ENCODE data around the gene QKI. TPM values are rescaled to one million over a fixed set of nuclear protein-coding genes. Genes with fewer than 3 reads are reported as not detected.

Gene QKI
- total RNA-seq, 1 experiment from 2014 or later = 176 TPM

DNA sequence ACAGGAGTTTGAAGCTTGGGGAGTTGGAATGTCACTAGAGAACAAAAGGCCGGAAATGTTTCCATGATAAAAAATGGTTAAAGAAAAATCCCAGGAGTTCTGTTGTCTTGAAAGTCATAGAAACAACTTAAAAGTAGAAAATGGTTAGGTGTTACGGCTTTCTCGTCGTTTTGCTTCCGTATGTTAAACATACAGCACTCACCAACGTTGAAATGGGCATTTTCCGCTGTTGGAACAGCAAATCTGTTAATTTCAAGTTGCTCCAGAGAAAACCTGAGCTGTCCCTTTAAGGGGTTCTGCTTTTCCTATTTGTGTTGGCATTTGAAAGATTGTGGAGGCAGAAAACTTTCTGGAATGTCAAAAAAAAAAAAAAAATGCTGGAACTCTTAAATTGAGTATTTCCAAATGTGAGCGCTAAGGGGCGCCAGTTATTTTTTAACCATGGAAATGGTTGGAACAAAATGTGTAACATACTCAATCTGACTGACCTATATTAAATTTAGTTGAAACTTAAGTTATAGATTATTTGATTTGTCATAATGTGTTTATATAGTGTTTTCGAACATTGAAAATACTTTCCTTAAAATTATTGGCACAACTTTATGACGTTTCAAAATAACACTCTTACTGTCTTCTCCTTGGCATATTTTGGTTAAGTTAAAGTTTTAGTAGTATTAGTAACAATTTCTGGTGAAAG lies 2.2 kb downstream of the QKI start:
- WGBS (ENCODE audit: extremely low coverage, insufficient read length, low lambda C conversion rate) = no CpG with 5 or more reads among the region's 11 CpGs
- Histone ChIP-seq H3K27ac (ENCODE audit: insufficient read length, low read depth, low read length) (peak overlapping the region; percentile 79), H3K23ac (ENCODE audit: insufficient read length, low read depth, low read length) (no peak overlapping the region), H3T11ph (ENCODE audit: low read length) (no peak overlapping the region), H2AFZ (ENCODE audit: low read length) (no peak overlapping the region), H2BK15ac (ENCODE audit: low read depth, low read length) (no peak overlapping the region), H3K9ac (ENCODE audit: extremely low read depth, insufficient read length, low read length) (peak overlapping the region; percentile 84), H3K18ac (ENCODE audit: insufficient read length, low read depth, low read length) (no peak overlapping the region), H3K4ac (ENCODE audit: low read depth, low read length) (no peak overlapping the region), H2BK20ac (ENCODE audit: low read depth, low read length, poor library complexity, severe bottlenecking) (no peak overlapping the region), H4K8ac (replicated peaks; ENCODE audit: insufficient read length, low read depth, low read length) (no peak overlapping the region), H2BK120ac (ENCODE audit: low read depth, low read length, poor library complexity, severe bottlenecking) (no peak overlapping the region), H4K91ac (ENCODE audit: insufficient read length, low read depth, low read length) (no peak overlapping the region), H3K4me1 (ENCODE audit: insufficient read depth, low read length) (peaks cover 2% of the 10 kb centered on the region; the same call in 1 of the 2 replicates), H3K23me2 (ENCODE audit: insufficient read length, low read depth, low read length, poor library complexity, severe bottlenecking) (peaks cover 9% of the 10 kb centered on the region), H3K56ac (ENCODE audit: insufficient read length, low read depth, low read length) (no peak overlapping the region), H3K14ac (ENCODE audit: insufficient read depth, low read length) (no peak overlapping the region), H3K4me2 (ENCODE audit: insufficient read depth, insufficient read length, low read length) (peak overlapping the region; percentile 95), H3K27me3 (ENCODE audit: insufficient read depth, low read length) (no peaks in the 10 kb centered on the region), H2AK5ac (ENCODE audit: insufficient read length, low read length) (no peak overlapping the region), H2BK5ac (ENCODE audit: insufficient read length, low read length) (no peak overlapping the region), H4K5ac (ENCODE audit: insufficient read length, low read depth, low read length) (no peak overlapping the region), H3K9me3 (ENCODE audit: control insufficient read depth, low read depth, low read length) (no peaks in the 10 kb centered on the region), H3K79me1 (ENCODE audit: insufficient read depth, low read depth, low read length, poor library complexity, severe bottlenecking) (peaks cover 1% of the 10 kb centered on the region), H3K79me2 (ENCODE audit: insufficient read depth, low read length) (peaks cover 28% of the 10 kb centered on the region), H2BK12ac (ENCODE audit: insufficient read length, low read depth, low read length) (no peak overlapping the region), H4K20me1 (ENCODE audit: control insufficient read depth, insufficient read depth, insufficient read length) (no peaks in the 10 kb centered on the region)
- H3K9me3 Mint-ChIP-seq = no peaks in the 10 kb centered on the region; a peak in 1 of 5 replicates
- TF ChIP-seq, protein P1, sequence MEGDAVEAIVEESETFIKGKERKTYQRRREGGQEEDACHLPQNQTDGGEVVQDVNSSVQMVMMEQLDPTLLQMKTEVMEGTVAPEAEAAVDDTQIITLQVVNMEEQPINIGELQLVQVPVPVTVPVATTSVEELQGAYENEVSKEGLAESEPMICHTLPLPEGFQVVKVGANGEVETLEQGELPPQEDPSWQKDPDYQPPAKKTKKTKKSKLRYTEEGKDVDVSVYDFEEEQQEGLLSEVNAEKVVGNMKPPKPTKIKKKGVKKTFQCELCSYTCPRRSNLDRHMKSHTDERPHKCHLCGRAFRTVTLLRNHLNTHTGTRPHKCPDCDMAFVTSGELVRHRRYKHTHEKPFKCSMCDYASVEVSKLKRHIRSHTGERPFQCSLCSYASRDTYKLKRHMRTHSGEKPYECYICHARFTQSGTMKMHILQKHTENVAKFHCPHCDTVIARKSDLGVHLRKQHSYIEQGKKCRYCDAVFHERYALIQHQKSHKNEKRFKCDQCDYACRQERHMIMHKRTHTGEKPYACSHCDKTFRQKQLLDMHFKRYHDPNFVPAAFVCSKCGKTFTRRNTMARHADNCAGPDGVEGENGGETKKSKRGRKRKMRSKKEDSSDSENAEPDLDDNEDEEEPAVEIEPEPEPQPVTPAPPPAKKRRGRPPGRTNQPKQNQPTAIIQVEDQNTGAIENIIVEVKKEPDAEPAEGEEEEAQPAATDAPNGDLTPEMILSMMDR (conservative IDR thresholded peaks at IDR 0.05) = peak; percentile 79
- peaks cover 48 to 49% of the 10 kb centered on the region in 2 experiments for H3K4me1 Mint-ChIP-seq
- H3K36me3 Mint-ChIP-seq (ENCODE audit: insufficient read depth in 1 of 3, low read depth in 3 of 3) = peaks cover 2 to 7% (median 4%) of the 10 kb centered on the region in 3 experiments; a peak in 2 of 7 replicates
- no peak for DNase-seq
- no peaks in the 10 kb centered on the region for H3K27me3 Mint-ChIP-seq (ENCODE audit: low read depth)
- H3K4me3 Mint-ChIP-seq = peak overlapping the region; percentile 86 to 93
- peak overlapping the region in 2 of 3 experiments; percentile 44 to 92; a peak in 4 of 7 replicates for H3K27ac Mint-ChIP-seq
